Liver (tissue), 3 donors: Measurements from ENCODE around the gene SLPI.
A peak's percentile ranks its signal among the peaks of the same experiment; 100 is the strongest.

Experiments used
- CTCF ChIP-seq: fragments of 150-350 bp; IDR thresholded peaks from 2 replicates; pipeline ENCODE4 v1.5.1; 2017; ENCODE audit warnings: improper control_type of control experiment, low read depth, low read length; ENCODE audit not compliant: missing input control
- GABPA ChIP-seq, 2 donors: IDR thresholded peaks in 1 of 2; conservative IDR thresholded peaks in 1 of 2; 2 replicates each; pipeline ENCODE4 v1.6.1; 2016; ENCODE audit warnings: antibody characterized with exemption in 2 of 2, mild to moderate bottlenecking in 1 of 2, moderate library complexity in 1 of 2
- REST ChIP-seq: IDR thresholded peaks from 2 replicates; pipeline ENCODE4 v1.6.1; 2016; ENCODE audit warnings: antibody characterized with exemption, mild to moderate bottlenecking
- SP1 ChIP-seq: IDR thresholded peaks from 2 replicates; pipeline ENCODE4 v1.6.1; 2018; ENCODE audit warnings: antibody characterized with exemption, mild to moderate bottlenecking
- ZBTB33 ChIP-seq: IDR thresholded peaks from 2 replicates; pipeline ENCODE4 v1.6.1; 2016; ENCODE audit warnings: antibody characterized with exemption
- donor health status: healthy.
- donor health status: healthy.

- peak; percentile 87 for TF ChIP-seq CTCF
- no peak for TF ChIP-seq GABPA (IDR thresholded peaks at IDR 0.05 in 1 of 2, conservative IDR thresholded peaks at IDR 0.05 in 1 of 2)
- TF ChIP-seq ZBTB33: no peak
- no peak for TF ChIP-seq SP1
- TF ChIP-seq REST: no peak
These were observed 36.5 kb upstream of the SLPI start for GRCh38 chr20:45290677-45291355.
